SK-N-SH treated with all-trans-retinoic acid at 6 μM for 48 hours (cell line): ENCODE data around the gene CPSF7.

Source experiments
- ATAC-seq: fragments of 200-7000 bp; cut with Tn5 transposase; 3 replicates; pipeline ENCODE4 v1.9.1; 2020; ENCODE audit warnings: mild to moderate bottlenecking, moderate library complexity
- ARNTL ChIP-seq: fragments of 450-650 bp; formaldehyde crosslinking; IDR thresholded peaks from 2 replicates; pipeline ENCODE4 v1.5.0; 2020; ENCODE audit warnings: low read depth, mild to moderate bottlenecking, moderate library complexity, borderline replicate concordance
- BACH2 ChIP-seq: fragments of 250-450 bp; sonication (Bioruptor Pico); IDR thresholded peaks from 2 replicates; pipeline ENCODE4 v1.9.0; 2021; ENCODE audit warnings: mild to moderate bottlenecking, borderline replicate concordance
- CSDC2 ChIP-seq: fragments of 250-450 bp; sonication (Bioruptor Pico); IDR thresholded peaks from 2 replicates; pipeline ENCODE4 v1.5.0; 2020; ENCODE audit warnings: mild to moderate bottlenecking, moderate library complexity
- ESRRG ChIP-seq: fragments of 250-450 bp; sonication (Bioruptor Pico); IDR thresholded peaks from 2 replicates; pipeline ENCODE4 v1.6.1; 2021; ENCODE audit warnings: mild to moderate bottlenecking
- GLIS3 ChIP-seq: fragments of 250-450 bp; sonication (Bioruptor Pico); IDR thresholded peaks from 2 replicates; pipeline ENCODE4 v1.5.0; 2020; ENCODE audit warnings: mild to moderate bottlenecking, moderate library complexity
- ISL1 ChIP-seq: fragments of 250-450 bp; sonication (Bioruptor Pico); IDR thresholded peaks from 2 replicates; pipeline ENCODE4 v2.1.2; 2022; ENCODE audit warnings: mild to moderate bottlenecking, moderate library complexity
- OSR1 ChIP-seq: fragments of 250-450 bp; sonication (Bioruptor Pico); IDR thresholded peaks from 2 replicates; pipeline ENCODE4 v1.8.0; 2022; ENCODE audit warnings: moderate library complexity, mild to moderate bottlenecking, inconsistent platforms
- PPARA ChIP-seq: fragments of 250-450 bp; sonication (Bioruptor Pico); IDR thresholded peaks from 2 replicates; pipeline ENCODE4 v1.5.0; 2020; ENCODE audit warnings: mild to moderate bottlenecking, borderline replicate concordance
- RARB ChIP-seq: fragments of 250-450 bp; sonication (Bioruptor Pico); IDR thresholded peaks from 2 replicates; pipeline ENCODE4 v1.8.0; 2021; ENCODE audit warnings: mild to moderate bottlenecking, moderate library complexity
- SNAI2 ChIP-seq: fragments of 250-450 bp; sonication (Bioruptor Pico); IDR thresholded peaks from 2 replicates; pipeline ENCODE4 v1.5.0; 2020; ENCODE audit warnings: mild to moderate bottlenecking, moderate library complexity
- TCF4 ChIP-seq: fragments of 250-450 bp; sonication (Bioruptor Pico); IDR thresholded peaks from 2 replicates; pipeline ENCODE4 v1.8.0; 2021; ENCODE audit warnings: mild to moderate bottlenecking, moderate library complexity, borderline replicate concordance
- TOX ChIP-seq: fragments of 250-450 bp; sonication (Bioruptor Pico); IDR thresholded peaks from 2 replicates; pipeline ENCODE4 v1.8.0; 2021; ENCODE audit warnings: mild to moderate bottlenecking, moderate library complexity, borderline replicate concordance
- ZC3H10 ChIP-seq: fragments of 250-450 bp; sonication (Bioruptor Pico); IDR thresholded peaks from 2 replicates; pipeline ENCODE4 v1.5.1; 2021; ENCODE audit warnings: mild to moderate bottlenecking, moderate library complexity
- ZFP3 ChIP-seq: fragments of 250-450 bp; sonication (Bioruptor Pico); IDR thresholded peaks from 2 replicates; pipeline ENCODE4 v1.5.0; 2020; ENCODE audit warnings: mild to moderate bottlenecking, moderate library complexity
- ZFP30 ChIP-seq: fragments of 450-650 bp; formaldehyde crosslinking; IDR thresholded peaks from 2 replicates; pipeline ENCODE4 v1.5.0; 2022; ENCODE audit warnings: mild to moderate bottlenecking, moderate library complexity
- ZNF565 ChIP-seq: fragments of 450-650 bp; formaldehyde crosslinking; conservative IDR thresholded peaks from 2 replicates; pipeline ENCODE4 v1.5.0; 2020; ENCODE audit warnings: low read depth, mild to moderate bottlenecking, moderate library complexity
- ZNF70 ChIP-seq: fragments of 450-650 bp; formaldehyde crosslinking; IDR thresholded peaks from 2 replicates; pipeline ENCODE4 v1.5.0; 2020; ENCODE audit warnings: mild to moderate bottlenecking, moderate library complexity
- ZNF8 ChIP-seq: fragments of 450-650 bp; formaldehyde crosslinking; IDR thresholded peaks from 2 replicates; pipeline ENCODE4 v1.5.0; 2020; ENCODE audit warnings: mild to moderate bottlenecking, moderate library complexity
- TF ChIP-seq, protein P1 (sequence below): fragments of 250-450 bp; sonication (Bioruptor Pico); IDR thresholded peaks from 2 replicates; pipeline ENCODE4 v1.5.0; 2020; ENCODE audit warnings: mild to moderate bottlenecking, moderate library complexity
- TF ChIP-seq, protein P2 (sequence below): fragments of 250-450 bp; sonication (Bioruptor Pico); IDR thresholded peaks from 2 replicates; pipeline ENCODE4 v1.8.0; 2020; ENCODE audit warnings: mild to moderate bottlenecking, moderate library complexity, borderline replicate concordance
- TF ChIP-seq, protein P3 (sequence below): fragments of 250-450 bp; sonication (Bioruptor Pico); IDR thresholded peaks from 2 replicates; pipeline ENCODE4 v1.5.1; 2021; ENCODE audit warnings: mild to moderate bottlenecking, moderate library complexity
- TF ChIP-seq, protein P4 (sequence below): fragments of 250-450 bp; sonication (Bioruptor Pico); IDR thresholded peaks from 2 replicates; pipeline ENCODE4 v1.5.1; 2020; ENCODE audit warnings: low read depth, mild to moderate bottlenecking, moderate library complexity

CPSF7 gene

DNA sequence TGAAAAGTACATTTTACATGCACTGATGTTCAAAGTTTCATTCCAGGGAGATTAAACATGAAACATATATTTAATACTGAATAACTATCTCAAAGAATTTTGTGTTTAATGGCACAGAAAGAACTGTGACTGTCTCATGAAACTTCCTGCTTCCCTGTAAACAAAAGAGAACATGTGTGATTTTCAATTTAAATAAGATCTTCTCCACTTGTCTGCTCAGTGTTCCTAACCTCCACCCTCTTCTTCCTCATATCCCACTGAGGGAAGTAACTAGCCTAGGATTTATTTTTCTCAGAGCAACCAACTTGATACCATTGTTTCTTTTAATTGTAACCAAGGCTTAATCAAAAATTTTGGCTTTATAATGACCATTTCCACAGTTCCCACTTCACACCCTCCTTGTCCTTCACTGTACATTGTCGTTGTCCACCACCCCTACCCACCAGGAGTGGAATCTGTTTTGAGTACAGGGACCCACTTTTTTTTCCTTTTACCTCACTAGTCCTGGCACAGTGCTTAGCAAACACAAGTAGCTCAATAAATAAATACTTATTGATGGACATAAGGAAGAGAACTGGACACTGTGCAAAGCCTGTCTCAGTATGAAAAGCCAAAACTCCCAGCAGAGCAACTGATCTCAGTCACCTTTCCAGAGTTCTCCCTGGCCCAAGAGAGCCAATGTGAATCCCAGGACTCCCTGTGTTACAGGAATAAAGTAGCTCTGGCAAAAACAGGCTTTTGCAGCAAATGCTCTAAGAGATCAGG lies 4.2 kb downstream of the CPSF7 start:
- TF ChIP-seq OSR1: no peak
- no peak for TF ChIP-seq ESRRG
- TF ChIP-seq ZNF8 (CRISPR knock-in tag): no peak
- TF ChIP-seq ZFP30 (CRISPR knock-in tag): no peak
- TF ChIP-seq ZFP3 (CRISPR knock-in tag): no peak
- no peak for TF ChIP-seq ISL1 (CRISPR knock-in tag)
- TF ChIP-seq SNAI2 (CRISPR knock-in tag): no peak
- TF ChIP-seq, protein P1, sequence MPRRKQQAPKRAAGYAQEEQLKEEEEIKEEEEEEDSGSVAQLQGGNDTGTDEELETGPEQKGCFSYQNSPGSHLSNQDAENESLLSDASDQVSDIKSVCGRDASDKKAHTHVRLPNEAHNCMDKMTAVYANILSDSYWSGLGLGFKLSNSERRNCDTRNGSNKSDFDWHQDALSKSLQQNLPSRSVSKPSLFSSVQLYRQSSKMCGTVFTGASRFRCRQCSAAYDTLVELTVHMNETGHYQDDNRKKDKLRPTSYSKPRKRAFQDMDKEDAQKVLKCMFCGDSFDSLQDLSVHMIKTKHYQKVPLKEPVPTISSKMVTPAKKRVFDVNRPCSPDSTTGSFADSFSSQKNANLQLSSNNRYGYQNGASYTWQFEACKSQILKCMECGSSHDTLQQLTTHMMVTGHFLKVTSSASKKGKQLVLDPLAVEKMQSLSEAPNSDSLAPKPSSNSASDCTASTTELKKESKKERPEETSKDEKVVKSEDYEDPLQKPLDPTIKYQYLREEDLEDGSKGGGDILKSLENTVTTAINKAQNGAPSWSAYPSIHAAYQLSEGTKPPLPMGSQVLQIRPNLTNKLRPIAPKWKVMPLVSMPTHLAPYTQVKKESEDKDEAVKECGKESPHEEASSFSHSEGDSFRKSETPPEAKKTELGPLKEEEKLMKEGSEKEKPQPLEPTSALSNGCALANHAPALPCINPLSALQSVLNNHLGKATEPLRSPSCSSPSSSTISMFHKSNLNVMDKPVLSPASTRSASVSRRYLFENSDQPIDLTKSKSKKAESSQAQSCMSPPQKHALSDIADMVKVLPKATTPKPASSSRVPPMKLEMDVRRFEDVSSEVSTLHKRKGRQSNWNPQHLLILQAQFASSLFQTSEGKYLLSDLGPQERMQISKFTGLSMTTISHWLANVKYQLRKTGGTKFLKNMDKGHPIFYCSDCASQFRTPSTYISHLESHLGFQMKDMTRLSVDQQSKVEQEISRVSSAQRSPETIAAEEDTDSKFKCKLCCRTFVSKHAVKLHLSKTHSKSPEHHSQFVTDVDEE (CRISPR knock-in tag): no peak
- TF ChIP-seq BACH2 (CRISPR knock-in tag): no peak
- TF ChIP-seq CSDC2 (CRISPR knock-in tag): no peak
- TF ChIP-seq, protein P2, sequence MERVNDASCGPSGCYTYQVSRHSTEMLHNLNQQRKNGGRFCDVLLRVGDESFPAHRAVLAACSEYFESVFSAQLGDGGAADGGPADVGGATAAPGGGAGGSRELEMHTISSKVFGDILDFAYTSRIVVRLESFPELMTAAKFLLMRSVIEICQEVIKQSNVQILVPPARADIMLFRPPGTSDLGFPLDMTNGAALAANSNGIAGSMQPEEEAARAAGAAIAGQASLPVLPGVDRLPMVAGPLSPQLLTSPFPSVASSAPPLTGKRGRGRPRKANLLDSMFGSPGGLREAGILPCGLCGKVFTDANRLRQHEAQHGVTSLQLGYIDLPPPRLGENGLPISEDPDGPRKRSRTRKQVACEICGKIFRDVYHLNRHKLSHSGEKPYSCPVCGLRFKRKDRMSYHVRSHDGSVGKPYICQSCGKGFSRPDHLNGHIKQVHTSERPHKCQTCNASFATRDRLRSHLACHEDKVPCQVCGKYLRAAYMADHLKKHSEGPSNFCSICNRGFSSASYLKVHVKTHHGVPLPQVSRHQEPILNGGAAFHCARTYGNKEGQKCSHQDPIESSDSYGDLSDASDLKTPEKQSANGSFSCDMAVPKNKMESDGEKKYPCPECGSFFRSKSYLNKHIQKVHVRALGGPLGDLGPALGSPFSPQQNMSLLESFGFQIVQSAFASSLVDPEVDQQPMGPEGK (CRISPR knock-in tag): no peak
- TF ChIP-seq TCF4 (CRISPR knock-in tag): no peak
- TF ChIP-seq ZC3H10 (CRISPR knock-in tag): no peak
- TF ChIP-seq, protein P3, sequence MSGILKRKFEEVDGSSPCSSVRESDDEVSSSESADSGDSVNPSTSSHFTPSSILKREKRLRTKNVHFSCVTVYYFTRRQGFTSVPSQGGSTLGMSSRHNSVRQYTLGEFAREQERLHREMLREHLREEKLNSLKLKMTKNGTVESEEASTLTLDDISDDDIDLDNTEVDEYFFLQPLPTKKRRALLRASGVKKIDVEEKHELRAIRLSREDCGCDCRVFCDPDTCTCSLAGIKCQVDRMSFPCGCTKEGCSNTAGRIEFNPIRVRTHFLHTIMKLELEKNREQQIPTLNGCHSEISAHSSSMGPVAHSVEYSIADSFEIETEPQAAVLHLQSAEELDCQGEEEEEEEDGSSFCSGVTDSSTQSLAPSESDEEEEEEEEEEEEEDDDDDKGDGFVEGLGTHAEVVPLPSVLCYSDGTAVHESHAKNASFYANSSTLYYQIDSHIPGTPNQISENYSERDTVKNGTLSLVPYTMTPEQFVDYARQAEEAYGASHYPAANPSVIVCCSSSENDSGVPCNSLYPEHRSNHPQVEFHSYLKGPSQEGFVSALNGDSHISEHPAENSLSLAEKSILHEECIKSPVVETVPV (CRISPR knock-in tag): no peak
- TF ChIP-seq ZNF565 (CRISPR knock-in tag): no peak
- TF ChIP-seq PPARA (CRISPR knock-in tag): no peak
- no peak for ATAC-seq

DNA sequence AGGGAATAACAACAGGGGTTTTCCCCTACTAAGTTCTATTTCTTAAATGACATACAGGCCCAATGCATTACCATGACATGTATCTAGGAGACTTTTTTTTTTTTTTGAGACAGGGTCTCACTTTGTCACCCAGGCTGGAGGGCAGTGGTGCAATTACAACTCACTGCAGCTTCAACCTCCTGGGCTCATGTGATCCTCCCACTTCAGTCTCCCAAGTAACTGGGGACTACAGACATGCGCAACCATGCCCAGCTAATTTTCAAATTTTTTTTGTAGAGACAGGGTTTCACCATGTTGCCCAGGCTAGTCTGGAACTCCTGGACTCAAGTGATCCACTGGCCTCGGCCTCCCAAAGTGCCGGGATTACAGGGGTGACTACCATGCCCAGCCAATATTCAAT lies 7.5 kb downstream of the CPSF7 start:
- no peak for ATAC-seq
- TF ChIP-seq, protein P1 (CRISPR knock-in tag): no peak
- TF ChIP-seq ZFP30 (CRISPR knock-in tag) (no peak), CSDC2 (CRISPR knock-in tag) (no peak), ARNTL (CRISPR knock-in tag) (no peak), TOX (CRISPR knock-in tag) (no peak), ZFP3 (CRISPR knock-in tag) (no peak), RARB (CRISPR knock-in tag) (no peak), GLIS3 (CRISPR knock-in tag) (no peak), ZNF565 (CRISPR knock-in tag) (no peak), ESRRG (no peak), ZNF70 (no peak), ZC3H10 (CRISPR knock-in tag) (no peak)
- TF ChIP-seq, protein P4, sequence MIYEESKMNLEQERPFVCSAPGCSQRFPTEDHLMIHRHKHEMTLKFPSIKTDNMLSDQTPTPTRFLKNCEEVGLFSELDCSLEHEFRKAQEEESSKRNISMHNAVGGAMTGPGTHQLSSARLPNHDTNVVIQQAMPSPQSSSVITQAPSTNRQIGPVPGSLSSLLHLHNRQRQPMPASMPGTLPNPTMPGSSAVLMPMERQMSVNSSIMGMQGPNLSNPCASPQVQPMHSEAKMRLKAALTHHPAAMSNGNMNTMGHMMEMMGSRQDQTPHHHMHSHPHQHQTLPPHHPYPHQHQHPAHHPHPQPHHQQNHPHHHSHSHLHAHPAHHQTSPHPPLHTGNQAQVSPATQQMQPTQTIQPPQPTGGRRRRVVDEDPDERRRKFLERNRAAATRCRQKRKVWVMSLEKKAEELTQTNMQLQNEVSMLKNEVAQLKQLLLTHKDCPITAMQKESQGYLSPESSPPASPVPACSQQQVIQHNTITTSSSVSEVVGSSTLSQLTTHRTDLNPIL: no peak
- TF ChIP-seq, protein P3 (CRISPR knock-in tag): no peak
